SK-N-SH (cell line): ENCODE data around the gene TDRD1. TPM values are rescaled to one million over a fixed set of nuclear protein-coding genes. Genes with fewer than 3 reads are reported as not detected.

Source experiments
- CTCF ChIA-PET: fragments of 300-600, 350-600 bp; formaldehyde crosslinking; extraction: SDS; loops from one replicate; lab custom pipeline; 2021; lab: Yijun Ruan, JAX
- POLR2A ChIA-PET: fragments of 350-600 bp; sonication (Branson Sonifier 250); formaldehyde crosslinking; extraction: SDS; loops from one replicate; lab custom pipeline; 2020; ENCODE audit warnings: antibody characterized with exemption, inconsistent platforms; lab: Yijun Ruan, JAX
- DNase-seq: peaks from one replicate; pipeline ENCODE4 v3.0.0; 2012
- H2AFZ ChIP-seq: fragments of 200-600 bp; sonication (generic); 2 replicates; pipeline ENCODE4 v1.8.1; 2016; ENCODE audit warnings: antibody characterized with exemption, mild to moderate bottlenecking, low read depth
- H3F3A ChIP-seq: fragments of 200-600 bp; sonication (generic); replicated peaks from 2 replicates; pipeline ENCODE3; 2016; ENCODE audit warnings: antibody characterized with exemption, mild to moderate bottlenecking; ENCODE audit not compliant: insufficient read depth
- H3K27ac ChIP-seq, 2 experiments: fragments of 200-500 bp in 1 of 2; fragments of 200-600 bp in 1 of 2; sonication (Bioruptor generic) in 1 of 2; sonication (generic), shearing (Covaris generic) in 1 of 2; 2 replicates each; pipeline versions ENCODE4 v1.5.1 to v1.6.1; 2014 to 2016; ENCODE audit warnings: low read depth in 2 of 2, inconsistent platforms in 1 of 2, low read length in 1 of 2, mild to moderate bottlenecking in 1 of 2, mixed read lengths in 1 of 2
- H3K27me3 ChIP-seq: fragments of 200-600 bp; sonication (generic), shearing (Covaris generic); 2 replicates; pipeline ENCODE4 v1.6.1; 2016; ENCODE audit warnings: mixed run types; ENCODE audit not compliant: insufficient read depth
- H3K36me3 ChIP-seq, 2 experiments: fragments of 200-500 bp in 1 of 2; fragments of 200-600 bp in 1 of 2; sonication (Bioruptor generic) in 1 of 2; sonication (generic) in 1 of 2; replicated peaks in 1 of 2; 2 replicates each; pipeline versions ENCODE3 to v1.5.1; 2014 to 2016; ENCODE audit warnings: low read length in 1 of 2, mild to moderate bottlenecking in 1 of 2; ENCODE audit not compliant: insufficient read depth in 2 of 2, control insufficient read depth in 1 of 2
- H3K4me1 ChIP-seq, 2 experiments: fragments of 200-500 bp in 1 of 2; fragments of 200-600 bp in 1 of 2; sonication (Bioruptor generic) in 1 of 2; sonication (generic), shearing (Covaris generic) in 1 of 2; 2 replicates each; pipeline versions ENCODE4 v1.5.1 to v1.6.1; 2014 to 2016; ENCODE audit warnings: low read depth in 1 of 2, low read length in 1 of 2, mixed run types in 1 of 2; ENCODE audit not compliant: insufficient read depth in 2 of 2, control insufficient read depth in 1 of 2
- H3K4me2 ChIP-seq: fragments of 200-600 bp; sonication (generic), shearing (Covaris generic); 2 replicates; pipeline ENCODE4 v1.6.1; 2017; ENCODE audit warnings: mixed run types
- H3K4me3 ChIP-seq, 2 experiments: fragments of 200-500 bp in 1 of 2; fragments of 200-600 bp in 1 of 2; sonication (Bioruptor generic) in 1 of 2; sonication (generic), shearing (Covaris generic) in 1 of 2; 2 replicates each; pipeline versions ENCODE4 v1.5.1 to v1.8.1; 2014 to 2016; ENCODE audit warnings: low read depth in 2 of 2, inconsistent platforms in 1 of 2, low read length in 1 of 2, mild to moderate bottlenecking in 1 of 2, mixed read lengths in 1 of 2, moderate library complexity in 1 of 2
- H3K79me2 ChIP-seq: fragments of 200-600 bp; sonication (generic); 2 replicates; pipeline ENCODE4 v1.8.1; 2017; ENCODE audit warnings: mild to moderate bottlenecking; ENCODE audit not compliant: insufficient read depth
- H3K9ac ChIP-seq: fragments of 200-600 bp; sonication (generic); 2 replicates; pipeline ENCODE4 v1.6.1; 2017; ENCODE audit warnings: mixed run types
- H3K9me2 ChIP-seq: fragments of 200-600 bp; sonication (generic); 2 replicates; pipeline ENCODE4 v1.6.1; 2017; ENCODE audit warnings: mixed run types
- H3K9me3 ChIP-seq: fragments of 200-600 bp; sonication (generic); 2 replicates; pipeline ENCODE4 v1.6.1; 2017; ENCODE audit warnings: mixed run types, mild to moderate bottlenecking, moderate library complexity
- H4K20me1 ChIP-seq: fragments of 200-600 bp; sonication (generic); 2 replicates; pipeline ENCODE4 v1.6.1; 2017; ENCODE audit warnings: mild to moderate bottlenecking, mixed run types; ENCODE audit not compliant: insufficient read depth
- FOSL2 ChIP-seq: IDR thresholded peaks from 2 replicates; pipeline ENCODE4 v1.4.0; 2012; ENCODE audit warnings: low read depth, mild to moderate bottlenecking, moderate library complexity, borderline replicate concordance
- IRF3 ChIP-seq: fragments of 150-350 bp; IDR thresholded peaks from 2 replicates; pipeline ENCODE4 v1.6.1; 2016; ENCODE audit warnings: mild to moderate bottlenecking, low read depth, low read length
- POLR2AphosphoS5 ChIP-seq: IDR thresholded peaks from 2 replicates; pipeline ENCODE4 v1.6.1; 2012; ENCODE audit warnings: low read depth, low read length
- REST ChIP-seq: IDR thresholded peaks from 2 replicates; pipeline ENCODE4 v1.6.1; 2012; ENCODE audit warnings: mild to moderate bottlenecking, low read depth, low read length, moderate library complexity
- RFX5 ChIP-seq: IDR thresholded peaks from 2 replicates; pipeline ENCODE4 v1.6.1; 2012; ENCODE audit warnings: mild to moderate bottlenecking, improper control_type of control experiment, low read length
- RXRA ChIP-seq: IDR thresholded peaks from 2 replicates; pipeline ENCODE4 v1.4.0; 2012; ENCODE audit warnings: low read depth, mild to moderate bottlenecking, borderline replicate concordance
- SMC3 ChIP-seq: IDR thresholded peaks from 2 replicates; pipeline ENCODE4 v1.6.1; 2012; ENCODE audit warnings: low read depth, low read length, improper control_type of control experiment
- TCF12 ChIP-seq: IDR thresholded peaks from 2 replicates; pipeline ENCODE4 v1.4.0; 2012
- USF2 ChIP-seq: fragments of 150-350 bp; IDR thresholded peaks from 2 replicates; pipeline ENCODE4 v1.6.1; 2017; ENCODE audit warnings: antibody characterized with exemption, low read length, low read depth, borderline replicate concordance
- WGBS: methylation state at CpG from one replicate; pipeline ENCODE4 v1.1.6; 2017; ENCODE audit warnings: low lambda C conversion rate; 5-methylcytosine and 5-hydroxymethylcytosine counted together
- polyA plus RNA-seq, 3 experiments: library from polyadenylated mRNA; depleted of rRNA; stranded (reverse); fragments of >200 nt; gene quantifications; 2 replicates each; pipeline ENCODE4 v1.2.3, GENCODE V29; 2012
- TF ChIP-seq, protein P1 (sequence below): IDR thresholded peaks from 2 replicates; pipeline ENCODE4; 2012

The TDRD1 gene
- polyA plus RNA-seq, 1 of the 3 experiments (the other 2 are of a cell fraction): not detected

DNA sequence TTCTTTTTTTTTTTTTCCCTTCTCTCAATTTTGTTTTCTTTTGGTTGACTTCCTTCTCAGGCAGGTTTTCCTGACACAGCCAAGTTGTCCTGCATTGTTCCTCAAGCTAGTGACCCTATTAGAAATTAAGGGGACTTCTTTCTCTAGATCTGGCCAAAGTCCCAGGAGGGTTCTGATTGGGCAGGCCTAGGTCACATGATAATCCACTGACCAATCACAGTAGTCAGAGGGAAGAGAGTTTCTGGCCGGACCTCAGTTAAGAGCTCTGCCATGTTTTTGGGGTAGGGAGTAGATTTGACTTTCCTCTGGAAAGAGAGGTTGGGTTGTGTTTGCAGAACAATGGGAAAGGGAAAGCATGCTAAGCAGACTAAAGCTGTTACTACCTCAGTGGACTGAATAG lies 76.1 kb downstream of the TDRD1 start:
- ChIA-PET POLR2A (no interaction called here), CTCF (interaction anchor here (1.4 kb wide), 1 partner anchor 49 kb away, joined by 3 read pairs; no protein-coding TSS in a partner anchor)
- WGBS: 85% methylated on average over 1 of the region's 1 CpG
- Histone ChIP-seq H3F3A (no peaks in the 10 kb centered on the region), H2AFZ (no peak overlapping the region), H3K9ac (no peak overlapping the region), H3K27me3 (no peaks in the 10 kb centered on the region), H3K4me3 (no peak overlapping the region), H3K4me1 (no peaks in the 10 kb centered on the region), H3K9me3 (no peaks in the 10 kb centered on the region), H3K9me2 (no peaks in the 10 kb centered on the region), H4K20me1 (no peaks in the 10 kb centered on the region), H3K36me3 (no peaks in the 10 kb centered on the region), H3K4me2 (no peak overlapping the region), H3K27ac (no peak overlapping the region), H3K79me2 (no peaks in the 10 kb centered on the region)
- no peak for TF ChIP-seq SMC3
- TF ChIP-seq, protein P1, sequence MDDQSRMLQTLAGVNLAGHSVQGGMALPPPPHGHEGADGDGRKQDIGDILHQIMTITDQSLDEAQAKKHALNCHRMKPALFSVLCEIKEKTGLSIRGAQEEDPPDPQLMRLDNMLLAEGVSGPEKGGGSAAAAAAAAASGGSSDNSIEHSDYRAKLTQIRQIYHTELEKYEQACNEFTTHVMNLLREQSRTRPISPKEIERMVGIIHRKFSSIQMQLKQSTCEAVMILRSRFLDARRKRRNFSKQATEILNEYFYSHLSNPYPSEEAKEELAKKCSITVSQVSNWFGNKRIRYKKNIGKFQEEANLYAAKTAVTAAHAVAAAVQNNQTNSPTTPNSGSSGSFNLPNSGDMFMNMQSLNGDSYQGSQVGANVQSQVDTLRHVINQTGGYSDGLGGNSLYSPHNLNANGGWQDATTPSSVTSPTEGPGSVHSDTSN: no peak
- DNase-seq: no peak

- no peak overlapping the region for H2AFZ ChIP-seq
- 74% methylated on average over 12 of the region's 12 CpGs for WGBS
- H4K20me1 ChIP-seq: no peaks in the 10 kb centered on the region
- H3K27ac ChIP-seq: no peak overlapping the region
- H3K4me1 ChIP-seq: no peaks in the 10 kb centered on the region
- no peaks in the 10 kb centered on the region for H3K9me2 ChIP-seq
- ChIA-PET POLR2A (no interaction called here), CTCF (interaction anchor here (1.4 kb wide), 1 partner anchor 48 kb away, joined by 3 read pairs; no protein-coding TSS in a partner anchor)
- H3K4me2 ChIP-seq: no peak overlapping the region
- H3K9ac ChIP-seq: no peak overlapping the region
- H3K9me3 ChIP-seq: no peaks in the 10 kb centered on the region
- no peak for TF ChIP-seq TCF12
- no peak for TF ChIP-seq IRF3
- TF ChIP-seq RXRA: no peak
- TF ChIP-seq RFX5: no peak
- TF ChIP-seq POLR2AphosphoS5: no peak
- no peak for TF ChIP-seq FOSL2
- no peak for TF ChIP-seq REST
- no peak for TF ChIP-seq USF2
- TF ChIP-seq, protein P1: no peak
- H3K4me3 ChIP-seq: no peak overlapping the region
- no peaks in the 10 kb centered on the region for H3F3A ChIP-seq
- no peaks in the 10 kb centered on the region for H3K79me2 ChIP-seq
- DNase-seq: no peak
- no peaks in the 10 kb centered on the region for H3K36me3 ChIP-seq
- no peaks in the 10 kb centered on the region for H3K27me3 ChIP-seq
Observed at GRCh38 chr10:114256008-114256765, 77.0 kb downstream of the TDRD1 start.
